Stimulated activated CD8-positive, alpha-beta memory T cell treated with anti-CD3 and anti-CD28 coated beads, Interleukin-2, amount 100 ng/mL, for 48 hours (primary cell): Measurements from ENCODE around the gene CDC37.
A peak's percentile ranks its signal among the peaks of the same experiment; 100 is the strongest.
"Not testable (repeated sequence)": the region's sequence is repeated elsewhere in the genome, so short reads cannot be mapped to it uniquely, and the experiment has no call there.

Experiments
- DNase-seq, 2 donors: peaks; one replicate each; pipeline ENCODE4 v3.0.0-alpha.2; 2020; ENCODE audit warnings: low read depth in 2 of 2

CDC37 gene

DNA sequence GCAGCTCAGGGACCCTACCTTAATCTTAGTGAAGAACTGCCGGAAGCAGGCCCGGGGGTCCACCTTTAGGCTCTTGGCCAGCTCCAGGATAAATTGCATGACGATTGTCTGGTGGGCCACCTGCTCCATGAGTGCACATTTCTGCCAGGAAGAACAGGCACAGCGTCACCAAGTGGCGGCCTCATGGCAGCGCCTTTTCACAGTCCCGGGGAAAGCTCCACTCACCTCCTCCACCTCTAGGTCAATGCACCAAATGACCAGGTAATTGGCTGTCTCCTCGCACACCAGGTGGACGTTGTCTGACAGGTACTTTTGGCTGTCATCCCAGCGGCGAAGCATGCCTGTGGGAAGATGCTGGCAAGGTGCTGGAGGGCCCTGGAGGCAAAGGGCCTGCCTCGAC, 8.3 kb downstream of the CDC37 start:
- DNase-seq: no peak

DNA sequence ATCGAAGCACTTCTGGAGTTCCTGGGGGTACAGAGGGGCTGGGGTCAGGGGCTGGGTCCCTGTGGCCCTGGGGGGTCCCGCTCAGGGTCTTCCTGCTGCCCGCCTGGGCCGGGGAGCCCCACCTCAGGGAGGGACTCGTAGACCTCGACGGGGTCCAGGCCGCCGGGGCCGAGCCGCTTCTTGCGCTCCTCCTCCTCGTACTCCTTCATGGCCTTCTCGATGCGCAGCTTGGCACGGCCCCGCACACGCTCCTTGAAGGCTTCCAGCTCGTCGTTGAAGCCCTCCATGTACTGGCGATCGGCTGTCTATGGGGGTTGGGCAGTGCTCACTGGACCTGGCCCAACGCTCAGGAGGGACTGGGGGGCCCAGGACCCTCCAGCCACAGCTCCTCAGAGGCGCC, 10.2 kb downstream of the CDC37 start:
- no peak for DNase-seq

DNA sequence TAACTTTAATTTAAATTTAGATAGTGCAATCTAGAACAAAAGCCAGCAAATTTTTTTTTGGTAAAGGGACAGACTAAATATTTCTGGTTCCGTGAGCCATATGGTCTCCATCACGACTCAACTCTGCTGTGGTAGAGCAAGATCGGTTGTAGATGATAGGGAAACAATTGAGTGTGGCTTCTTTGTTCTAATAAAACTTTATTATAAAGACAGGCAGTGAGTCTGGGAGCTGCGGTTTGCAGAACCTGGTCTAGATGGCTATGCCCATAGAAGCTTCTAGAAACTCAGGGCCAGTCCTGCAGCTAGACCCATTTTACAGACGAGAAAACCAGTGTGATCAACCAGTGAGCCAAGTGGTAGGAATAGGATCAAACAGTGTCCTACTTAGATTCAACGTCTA, 11.2 kb downstream of the CDC37 start:
- no peak for DNase-seq

DNA sequence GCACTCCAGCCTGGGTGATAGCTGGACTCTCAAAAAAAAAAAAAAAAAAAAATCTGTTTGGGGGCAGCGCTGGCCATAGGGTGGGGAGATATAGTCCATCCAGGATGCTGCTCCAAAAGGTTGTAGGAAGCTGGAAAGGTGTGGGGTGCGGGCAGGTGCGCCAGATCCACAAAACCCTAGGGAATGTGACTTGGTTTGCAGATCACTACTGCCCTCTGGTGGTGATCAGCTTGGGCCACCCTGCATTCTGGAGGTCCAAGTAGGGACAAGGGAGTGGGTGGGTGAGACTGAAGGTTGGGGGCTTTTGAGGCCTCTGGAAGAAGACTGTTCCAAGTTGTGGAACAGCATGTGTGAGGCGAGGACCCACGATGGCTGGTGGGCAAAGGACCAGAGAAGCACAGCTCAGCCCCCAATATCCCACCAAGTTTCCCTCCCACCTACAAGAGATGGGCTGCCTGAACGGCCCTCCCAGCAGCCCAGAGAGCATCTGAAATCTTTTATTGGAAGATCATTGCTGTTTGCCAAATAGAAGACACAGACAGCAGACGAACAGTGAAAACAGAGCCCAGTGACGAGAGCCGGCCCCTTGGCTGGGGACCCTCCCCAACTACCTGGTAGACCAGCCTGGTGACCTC, 12.6 kb downstream of the CDC37 start:
- no peak for DNase-seq

DNA sequence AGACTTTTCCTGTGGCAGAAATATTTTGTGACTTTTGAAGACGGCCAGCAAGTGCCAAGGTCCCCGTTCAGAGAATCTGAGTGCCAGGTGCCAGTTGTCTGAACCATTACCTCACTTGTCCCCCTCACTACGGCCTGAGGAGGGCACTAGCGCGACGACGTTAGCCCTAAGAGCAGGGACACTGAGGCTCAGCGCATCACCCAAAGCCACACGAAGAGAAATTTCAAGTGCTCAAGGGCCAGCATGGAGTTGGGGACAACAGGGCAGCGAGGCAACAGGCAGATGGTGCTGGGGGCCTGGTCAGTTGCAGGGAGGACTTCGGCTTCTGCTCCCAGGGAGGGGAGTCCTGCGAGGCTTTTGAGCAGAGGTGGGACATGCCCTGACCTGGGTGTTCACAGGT, 13.5 kb downstream of the CDC37 start:
- DNase-seq: no peak

DNA sequence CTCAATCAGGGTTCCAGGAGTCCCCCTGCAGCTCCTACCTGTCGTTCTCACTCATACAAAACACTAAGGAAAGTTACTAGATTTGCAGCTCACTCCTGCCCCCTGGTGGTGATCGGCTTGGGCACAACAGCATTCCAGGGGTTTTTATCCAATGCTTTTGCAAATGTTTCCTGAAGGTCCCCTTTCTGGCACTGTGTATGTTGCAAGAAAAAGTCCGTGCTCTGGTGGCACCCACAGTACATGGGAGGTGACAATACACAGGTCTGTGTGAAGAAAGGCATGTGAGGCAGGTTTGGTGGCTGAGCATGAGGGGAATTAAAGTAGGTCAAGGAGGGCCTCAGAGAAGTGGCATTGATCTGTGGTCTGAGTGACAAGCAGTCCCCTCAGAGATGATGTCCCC, 14.4 kb downstream of the CDC37 start:
- peak; percentile 69 to 72 for DNase-seq

DNA sequence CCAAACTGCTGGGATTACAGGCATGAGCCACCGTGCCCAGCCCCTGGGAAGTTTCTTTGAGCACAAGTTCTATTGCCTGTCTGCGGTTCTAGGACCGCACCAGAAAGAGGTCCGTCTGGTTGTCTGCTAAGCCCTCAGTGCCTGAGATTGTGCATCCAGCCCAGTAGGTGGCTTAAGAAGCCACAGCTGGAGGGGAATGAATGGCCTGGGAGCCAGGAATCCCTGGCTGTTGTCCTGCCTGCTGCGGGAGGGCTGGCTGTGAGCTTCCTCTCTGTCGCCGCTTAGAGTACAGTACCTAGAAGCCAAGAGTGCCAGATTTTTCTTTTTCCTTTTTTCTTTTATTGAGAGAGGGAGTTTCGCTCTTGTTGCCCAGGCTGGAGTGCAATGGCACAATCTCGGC, 18.8 kb downstream of the CDC37 start:
- DNase-seq: no peak

DNA sequence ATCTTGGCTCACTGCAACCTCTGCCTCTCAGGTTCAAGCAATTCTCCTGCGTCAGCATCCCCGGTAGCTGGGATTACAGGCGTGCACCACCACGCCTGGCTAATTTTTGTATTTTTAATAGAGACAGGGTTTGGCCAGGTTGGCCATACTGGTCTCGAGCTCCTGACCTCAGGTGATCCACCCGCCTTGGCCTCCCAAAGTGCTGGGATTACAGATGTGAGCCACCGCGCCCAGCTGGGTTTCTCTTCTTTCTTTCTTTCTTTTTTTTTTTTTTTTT, 20.2 kb downstream of the CDC37 start:
- DNase-seq: not testable (repeated sequence)

DNA sequence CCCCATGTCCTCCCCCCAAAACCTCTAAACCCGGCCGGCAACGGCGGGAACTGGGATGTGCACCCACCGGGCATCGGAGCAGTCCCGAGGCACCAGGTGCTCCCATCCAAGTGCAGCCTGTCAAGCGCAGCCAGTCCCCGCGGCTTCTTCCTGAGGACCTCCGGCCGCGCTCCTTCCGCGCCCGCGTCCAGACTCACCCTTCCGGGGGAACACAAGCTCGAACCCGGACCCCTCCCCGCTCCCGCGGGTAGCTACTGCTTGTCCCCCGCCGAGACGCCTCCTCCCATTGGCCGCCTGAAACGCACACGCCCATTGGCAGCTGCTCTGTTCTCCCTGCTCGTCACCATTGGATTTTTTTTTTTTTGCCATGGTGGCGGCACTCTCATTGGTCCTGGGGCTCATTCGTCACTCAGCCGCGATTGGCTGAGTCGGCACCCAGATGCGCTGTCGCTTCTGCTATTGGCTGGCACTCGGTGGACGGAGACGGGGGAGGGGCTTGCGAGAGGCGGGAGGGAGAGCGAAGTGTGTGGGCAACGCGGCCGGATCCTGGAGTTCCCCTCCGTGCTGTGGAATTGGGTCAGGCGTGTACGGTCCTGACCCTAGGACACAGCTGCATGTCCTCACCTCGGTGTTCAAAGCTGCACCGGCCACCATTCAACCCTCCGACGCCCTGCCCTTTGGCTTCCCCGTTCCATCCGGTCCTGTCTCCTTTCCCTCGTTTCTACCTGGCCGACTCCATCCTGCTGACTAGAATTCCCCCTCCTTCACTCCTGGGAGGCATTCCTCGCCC, 22.8 kb downstream of the CDC37 start, which contains the start of gene TYK2:
Gene TYK2 (minus strand): TSS at position 260 of the 790 bp plus-strand sequence. CDS start 2,166 bp downstream, outside the sequence.
- DNase-seq: peak; percentile 92 to 94

DNA sequence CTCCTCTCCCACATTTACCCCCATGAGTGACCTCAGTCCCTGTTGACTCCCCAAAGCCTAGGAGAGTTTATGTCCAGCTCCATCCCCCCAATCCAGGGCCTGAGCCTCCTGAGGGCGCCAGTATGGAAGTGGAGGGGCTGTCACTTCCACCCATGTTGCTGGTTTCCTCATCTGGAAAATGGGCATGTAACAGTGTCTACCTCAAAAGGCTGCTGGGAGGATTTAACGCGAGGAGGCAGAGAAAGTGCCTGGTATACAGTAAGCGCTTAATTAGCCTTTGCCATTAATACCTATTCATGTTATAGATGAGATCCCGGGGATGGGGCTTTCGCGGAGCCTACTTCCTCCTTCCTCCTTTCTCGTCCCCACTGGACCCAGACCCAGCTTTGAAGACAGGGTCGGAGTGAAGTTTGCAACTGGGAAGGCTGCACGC, 23.4 kb downstream of the CDC37 start:
- DNase-seq: no peak

DNA sequence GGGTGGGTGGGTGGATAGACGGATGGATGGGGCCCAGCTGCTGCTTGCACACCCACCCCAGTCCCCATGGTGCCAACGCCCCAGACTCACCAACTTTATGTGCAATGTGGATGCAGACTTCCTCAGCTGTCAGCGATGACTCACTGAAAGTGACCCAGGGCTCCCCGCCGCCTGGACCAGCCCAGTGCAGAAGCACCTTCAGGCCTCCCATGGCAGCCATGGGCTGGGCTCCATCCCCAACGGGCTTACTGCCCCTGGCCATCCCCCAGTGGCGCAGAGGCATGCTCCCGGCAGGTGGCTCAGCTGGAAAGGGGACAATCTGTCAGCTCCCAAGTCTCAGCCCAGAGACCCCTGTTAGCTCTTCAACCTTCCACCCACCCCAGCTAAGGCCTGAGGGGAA, 25.2 kb downstream of the CDC37 start:
- DNase-seq: no peak

DNA sequence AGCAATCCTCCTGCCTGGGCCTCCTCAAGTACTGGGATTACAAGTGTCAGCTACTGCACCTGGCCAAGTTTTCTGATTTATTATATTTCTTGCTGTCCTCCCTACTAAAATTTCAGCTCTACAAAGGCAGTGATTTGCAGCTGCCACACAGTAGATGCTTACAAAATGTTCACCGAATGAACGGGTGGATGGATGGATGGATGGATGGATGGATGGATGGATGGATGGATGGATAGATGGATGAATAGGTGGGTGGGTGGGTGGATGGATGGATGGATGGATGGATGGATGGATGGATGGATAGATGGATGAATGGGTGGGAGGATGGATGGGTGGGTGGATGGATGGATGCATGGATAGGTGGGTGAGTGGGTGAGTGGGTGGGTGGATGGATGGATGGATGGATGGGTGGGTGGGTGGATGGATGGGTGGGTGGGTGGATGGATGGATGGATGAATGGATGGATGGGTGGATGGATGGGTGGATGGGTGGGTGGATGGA, 26.2 kb downstream of the CDC37 start:
- not testable (repeated sequence) for DNase-seq

DNA sequence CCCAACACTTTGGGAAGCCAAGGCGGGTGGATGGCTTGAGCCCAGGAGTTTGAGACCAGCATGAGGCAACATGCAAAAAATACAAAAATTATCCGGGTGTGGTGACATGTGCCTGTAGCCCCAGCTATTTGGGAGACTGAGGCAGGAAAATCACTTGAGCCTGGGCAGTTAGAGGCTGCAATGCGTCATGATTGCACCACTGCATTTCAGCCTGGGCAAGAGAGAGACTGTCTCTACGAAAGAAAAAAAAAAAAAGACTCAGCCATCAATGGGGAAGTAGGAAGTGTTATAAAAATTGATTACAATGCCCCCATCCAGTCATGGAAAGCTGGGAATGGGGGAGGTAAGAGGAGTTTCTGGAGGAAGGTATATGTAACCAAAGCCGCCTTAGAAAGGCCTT, 28.4 kb downstream of the CDC37 start:
- no peak for DNase-seq

DNA sequence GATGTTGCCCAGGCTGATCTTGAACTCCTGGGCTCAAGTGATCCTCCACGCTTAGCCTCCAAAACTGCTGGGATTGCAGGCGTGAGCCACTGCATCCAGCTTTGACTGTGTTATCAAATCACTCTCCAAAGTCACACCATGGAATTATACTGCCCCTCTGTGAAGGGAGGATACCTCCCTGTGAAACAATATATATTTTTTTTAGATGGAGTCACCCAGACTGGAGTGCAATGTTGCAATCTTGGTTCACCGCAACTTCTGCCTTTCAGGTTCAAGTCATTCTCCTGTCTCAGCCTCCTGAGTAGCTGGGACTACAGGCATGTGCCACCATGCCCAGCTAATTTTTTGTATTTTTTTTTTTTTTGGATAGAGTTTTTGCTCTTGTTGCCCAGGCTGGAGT, 30.7 kb downstream of the CDC37 start:
- no peak for DNase-seq

DNA sequence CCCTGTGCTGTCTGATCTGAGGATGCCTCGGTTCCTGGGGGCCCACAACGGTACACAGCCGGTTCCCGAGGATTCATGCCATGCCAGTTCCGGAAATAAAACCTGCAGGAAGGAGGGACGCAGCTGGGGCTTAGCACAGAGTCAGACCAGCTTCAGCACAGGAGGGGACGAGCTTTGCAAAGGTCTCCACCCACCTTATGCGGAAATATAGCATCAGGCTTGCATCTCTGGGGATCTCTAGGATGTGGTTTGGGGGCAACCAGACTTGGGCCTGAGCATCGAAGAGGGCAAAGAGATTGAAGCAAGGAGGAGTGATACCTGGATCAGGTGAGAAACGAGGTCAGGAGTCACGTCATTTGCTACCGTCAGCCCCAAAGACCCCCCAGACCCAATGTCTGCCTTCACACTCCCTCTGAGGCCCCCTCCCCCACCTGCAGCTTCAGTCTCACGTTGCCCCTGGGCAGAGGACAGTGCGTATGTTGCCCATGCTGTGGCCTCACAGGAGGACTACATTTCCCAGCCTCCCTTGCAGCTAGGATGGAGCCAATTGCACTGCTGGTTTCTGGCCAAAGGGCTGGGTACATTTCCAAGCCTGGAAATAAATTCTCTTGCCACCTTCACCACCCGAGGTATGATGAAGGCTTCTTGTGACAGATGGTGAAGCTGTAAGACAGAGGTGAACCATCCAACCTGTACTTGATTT, 35.1 kb downstream of the CDC37 start:
- no peak for DNase-seq

DNA sequence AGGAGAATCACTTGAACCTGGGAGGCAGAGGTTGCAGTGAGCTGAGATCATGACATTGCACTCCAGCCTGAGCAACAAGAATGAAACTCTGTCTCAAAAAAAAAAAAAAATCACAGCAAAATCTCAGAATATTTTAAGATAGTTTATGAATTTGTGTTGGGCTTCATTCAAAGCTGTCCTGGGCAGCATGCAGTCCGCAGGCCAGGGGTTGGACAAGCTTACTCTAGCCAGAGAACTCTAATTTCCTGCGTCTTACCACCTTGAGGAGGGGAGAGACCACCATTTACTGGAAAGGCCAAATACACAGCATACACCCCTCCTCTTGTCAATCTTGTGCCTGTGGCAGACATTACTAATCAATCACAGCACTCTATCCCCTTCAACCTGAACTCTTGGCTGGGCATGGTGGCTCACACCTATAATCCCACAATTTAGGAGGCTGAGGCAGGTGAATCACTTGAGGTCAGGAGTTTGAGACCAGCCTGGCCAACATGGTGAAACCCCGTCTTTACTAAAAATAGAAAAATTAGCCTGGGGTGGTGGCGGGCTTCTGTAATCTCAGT, 36.3 kb downstream of the CDC37 start:
- not testable (repeated sequence) for DNase-seq

DNA sequence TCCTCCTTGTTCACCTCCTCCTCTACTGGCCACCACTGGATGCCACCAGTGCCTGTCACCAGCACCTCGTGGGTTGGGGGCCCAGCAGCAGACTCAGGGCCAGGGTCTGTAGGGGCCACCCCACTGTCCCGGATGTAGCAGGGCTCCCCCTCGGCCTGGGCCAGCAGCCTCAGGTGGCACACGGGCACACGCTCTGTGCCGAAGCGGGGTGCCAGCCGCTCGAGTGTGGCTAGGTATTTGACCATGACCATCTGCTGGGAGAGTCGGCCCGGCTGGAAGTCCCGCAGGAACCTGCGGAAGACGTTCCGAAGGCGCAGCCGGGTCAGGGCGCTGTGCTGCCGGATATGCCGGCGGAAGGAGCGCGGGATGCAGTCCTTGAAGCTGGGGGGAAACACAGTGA, 37.8 kb downstream of the CDC37 start:
- no peak for DNase-seq

DNA sequence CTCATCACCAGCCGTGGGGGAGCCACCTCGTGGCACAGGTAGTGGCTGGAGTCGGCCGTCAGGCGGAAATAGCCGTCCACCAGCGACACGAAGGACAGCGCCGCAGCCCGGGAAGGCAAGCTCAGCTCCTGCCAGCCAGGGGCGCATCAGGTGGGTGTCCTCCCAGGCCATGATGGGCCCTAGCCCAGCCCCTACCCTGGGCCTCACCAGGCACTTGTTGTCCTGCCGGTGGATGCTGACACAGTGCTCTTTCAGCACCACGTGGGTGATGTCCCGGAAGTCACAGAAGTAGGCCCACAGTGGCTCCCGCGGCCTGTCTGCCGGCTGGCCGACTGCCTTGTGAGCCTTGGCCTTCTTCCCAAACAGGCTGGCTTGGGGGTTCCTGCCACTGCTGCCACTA, 38.7 kb downstream of the CDC37 start:
- no peak for DNase-seq

DNA sequence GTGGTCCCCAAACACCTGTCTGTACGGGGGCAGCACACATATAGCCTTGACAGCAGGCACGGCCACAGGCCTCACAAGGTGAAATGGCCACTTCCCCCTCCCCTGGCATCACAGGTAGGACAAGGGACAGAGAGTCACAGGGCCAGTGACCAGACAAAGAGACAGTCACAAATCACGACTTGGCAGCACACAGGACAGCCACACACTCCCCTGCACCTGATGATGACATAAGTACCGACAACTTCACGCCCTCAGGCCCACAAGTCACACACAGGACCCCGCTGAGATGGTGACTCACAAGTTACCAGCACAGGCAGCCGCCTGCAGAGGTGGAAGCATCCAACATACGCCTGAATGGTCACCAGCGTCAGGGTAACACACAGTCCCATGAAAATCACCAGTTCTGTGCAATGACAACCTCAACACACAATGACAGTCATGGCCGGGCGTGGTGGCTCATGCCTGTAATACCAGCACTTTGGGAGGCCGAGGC, 39.5 kb downstream of the CDC37 start:
- DNase-seq: no peak

DNA sequence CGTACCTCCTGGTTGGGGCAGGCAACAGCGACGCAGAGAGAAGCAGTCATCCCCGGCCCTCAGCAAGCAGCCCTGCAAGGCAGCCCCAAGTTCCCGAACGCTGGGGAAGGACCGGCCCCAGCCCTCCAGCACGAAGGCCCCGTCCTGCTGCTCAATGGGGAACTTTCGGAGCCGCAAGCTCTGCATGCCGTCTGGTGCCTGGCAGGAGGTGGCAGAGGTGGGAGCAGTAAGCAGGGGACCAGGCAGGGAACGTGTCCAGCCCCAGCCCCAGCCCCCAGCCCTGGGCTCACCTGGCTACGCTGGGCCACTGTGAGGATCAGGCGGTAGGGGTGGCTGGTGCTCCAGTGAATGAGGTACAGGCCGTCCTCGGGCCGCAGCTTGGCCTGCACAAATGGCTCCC, 41.1 kb downstream of the CDC37 start:
- no peak for DNase-seq

DNA sequence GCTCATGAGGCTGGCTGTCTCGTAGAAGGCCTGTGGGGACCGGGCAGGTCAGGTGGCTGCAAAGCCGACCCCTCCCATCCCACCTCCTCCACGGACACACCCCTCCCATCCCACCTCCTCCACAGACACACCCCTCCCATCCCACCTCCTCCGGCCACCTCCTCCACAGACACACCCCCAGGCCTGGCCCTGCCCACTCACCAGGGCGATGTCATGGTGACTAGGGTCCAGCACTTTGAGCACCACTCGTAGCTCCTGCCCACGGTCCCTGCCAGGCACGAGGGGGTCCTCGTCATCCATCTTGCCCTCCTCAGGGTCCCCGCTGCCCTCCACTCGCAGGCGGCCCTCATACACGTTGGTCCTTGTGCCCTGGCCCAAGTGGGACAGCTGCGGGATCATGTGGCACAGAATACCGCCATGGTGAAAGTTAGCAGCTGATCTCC, 41.8 kb downstream of the CDC37 start:
- no peak for DNase-seq

DNA sequence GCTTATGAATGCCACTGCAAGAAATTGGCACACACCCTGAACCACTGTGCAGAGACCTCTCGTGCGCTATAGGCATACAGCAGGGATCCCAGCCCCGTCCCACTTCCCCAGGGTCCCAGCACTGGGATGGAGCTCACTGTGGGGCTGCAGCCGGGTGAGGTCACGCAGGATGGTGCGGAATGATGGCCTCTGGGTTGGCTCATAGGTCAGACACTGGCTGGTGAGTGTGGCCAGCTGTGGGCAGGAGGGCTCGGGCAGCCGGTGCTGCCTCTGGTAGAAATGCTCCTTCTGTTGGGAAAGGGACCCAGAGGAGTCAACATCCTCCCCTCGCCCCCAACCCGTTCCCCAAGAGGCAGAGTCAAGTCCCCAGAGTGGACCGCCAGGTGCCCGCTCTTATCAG, 46.9 kb downstream of the CDC37 start:
- no peak for DNase-seq
